SK-N-MC (cell line): Measurements from ENCODE around the gene KRT25.

ENCODE experiments used
- EZH2 ChIP-seq: fragments of 200-600 bp; sonication (generic); IDR thresholded peaks from one replicate; pipeline ENCODE4 v1.6.1; 2017; ENCODE audit warnings: antibody characterized with exemption
- POLR2AphosphoS5 ChIP-seq: IDR thresholded peaks from 2 replicates; pipeline ENCODE4 v1.6.1; 2012; ENCODE audit warnings: mild to moderate bottlenecking, low read depth, low read length, borderline replicate concordance

GRCh38 chr17:40753804-40754203 lies 1.3 kb downstream of the KRT25 start:
- no peak for TF ChIP-seq EZH2
- no peak for TF ChIP-seq POLR2AphosphoS5
